ENCODE results near the gene NDST1. TPM values are rescaled to one million over a fixed set of nuclear protein-coding genes. Genes with fewer than 3 reads are reported as not detected.

Gene NDST1
- total RNA-seq, 2 experiments from 2014 or later, result 2.9 to 3.3 TPM

- TF ChIP-seq CTCF (IDR thresholded peaks at IDR 0.05), result no peak
- Mint-ChIP-seq H3K36me3 (ENCODE audit: low read depth) (no peaks in the 10 kb centered on the region), H3K4me3 (no peak overlapping the region), H3K27ac (no peak overlapping the region), H3K4me1 (ENCODE audit: low read depth) (no peaks in the 10 kb centered on the region), H3K9me3 (no peaks in the 10 kb centered on the region), H3K27me3 (no peaks in the 10 kb centered on the region)
- ATAC-seq (no peak), DNase-seq (no peak)
- POLR2A ChIA-PET, result no interaction called here
- CTCF ChIA-PET, result no interaction called here
- intact Hi-C loops (cut with micrococcal nuclease), result no loop called here
Observed at GRCh38 chr5:150596826-150597225, 88.9 kb downstream of the NDST1 start.

- ChIA-PET CTCF (no interaction called here), POLR2A (no interaction called here)
- TF ChIP-seq CTCF (IDR thresholded peaks at IDR 0.05), result no peak
- DNase-seq (no peak), ATAC-seq (no peak)
- H3K36me3 Mint-ChIP-seq (ENCODE audit: low read depth), result no peaks in the 10 kb centered on the region
- no peak overlapping the region for H3K4me3 Mint-ChIP-seq
- intact Hi-C loops (cut with micrococcal nuclease), result no loop called here
- H3K9me3 Mint-ChIP-seq, result no peaks in the 10 kb centered on the region
- no peak overlapping the region for H3K27ac Mint-ChIP-seq
- no peaks in the 10 kb centered on the region for H3K27me3 Mint-ChIP-seq
- H3K4me1 Mint-ChIP-seq (ENCODE audit: low read depth), result no peaks in the 10 kb centered on the region
Observed at GRCh38 chr5:150598006-150598405, 90.1 kb downstream of the NDST1 start.

- Mint-ChIP-seq H3K27me3 (no peaks in the 10 kb centered on the region), H3K4me3 (no peak overlapping the region), H3K4me1 (ENCODE audit: low read depth) (no peaks in the 10 kb centered on the region), H3K36me3 (ENCODE audit: low read depth) (no peaks in the 10 kb centered on the region), H3K9me3 (no peaks in the 10 kb centered on the region), H3K27ac (no peak overlapping the region)
- TF ChIP-seq CTCF (IDR thresholded peaks at IDR 0.05), result no peak
- DNase-seq (no peak), ATAC-seq (no peak)
- intact Hi-C loops (cut with micrococcal nuclease), result no loop called here
- CTCF ChIA-PET, result no interaction called here
- POLR2A ChIA-PET, result no interaction called here
Observed at GRCh38 chr5:150598821-150599273, 90.9 kb downstream of the NDST1 start.

GRCh38 chr5:150599281-150599680 is 91.3 kb downstream of the NDST1 start:
- no peaks in the 10 kb centered on the region for H3K9me3 Mint-ChIP-seq
- TF ChIP-seq CTCF (IDR thresholded peaks at IDR 0.05), result no peak
- intact Hi-C loops (cut with micrococcal nuclease), result no loop called here
- no peak for ATAC-seq
- H3K4me3 Mint-ChIP-seq, result no peak overlapping the region
- ChIA-PET POLR2A (no interaction called here), CTCF (no interaction called here)
- no peak for DNase-seq
- no peak overlapping the region for H3K27ac Mint-ChIP-seq
- no peaks in the 10 kb centered on the region for H3K4me1 Mint-ChIP-seq (ENCODE audit: low read depth)
- H3K36me3 Mint-ChIP-seq (ENCODE audit: low read depth), result no peaks in the 10 kb centered on the region
- no peaks in the 10 kb centered on the region for H3K27me3 Mint-ChIP-seq

- ChIA-PET CTCF (no interaction called here), POLR2A (no interaction called here)
- no peaks in the 10 kb centered on the region for H3K27me3 Mint-ChIP-seq
- no peaks in the 10 kb centered on the region for H3K36me3 Mint-ChIP-seq (ENCODE audit: low read depth)
- intact Hi-C loops (cut with micrococcal nuclease), result no loop called here
- no peaks in the 10 kb centered on the region for H3K4me1 Mint-ChIP-seq (ENCODE audit: low read depth)
- DNase-seq (no peak), ATAC-seq (no peak)
- H3K9me3 Mint-ChIP-seq, result no peaks in the 10 kb centered on the region
- TF ChIP-seq CTCF (IDR thresholded peaks at IDR 0.05), result no peak
- no peak overlapping the region for H3K4me3 Mint-ChIP-seq
- no peak overlapping the region for H3K27ac Mint-ChIP-seq
Observed at GRCh38 chr5:150599917-150600511, 92.1 kb downstream of the NDST1 start.

All from activated CD8-positive, alpha-beta T cell treated with anti-CD3 and anti-CD28 coated beads for 36 hours (primary cell).